ENCODE results near the gene ARHGEF5. TPM values are rescaled to one million over a fixed set of nuclear protein-coding genes. Genes with fewer than 3 reads are reported as not detected.

The ARHGEF5 gene
- polyA plus RNA-seq, 6 donors from 2014 or later = 1.3 to 5.7 (median 1.9) TPM; not detected in 1

- Mint-ChIP-seq H3K4me1 (peaks cover 3 to 6% (median 6%) of the 10 kb centered on the region in 3 donors), H3K27me3 (peaks cover 0 to 9% (median 9%) of the 10 kb centered on the region in 3 donors), H3K9me3 (no peaks in the 10 kb centered on the region), H3K4me3 (peak overlapping the region in 3 of 8 donors; percentile 2 to 61 (median 16)), H3K27ac (no peak overlapping the region), H3K36me3 (no peaks in the 10 kb centered on the region)
- peak; percentile 52 for DNase-seq
- ATAC-seq (ENCODE audit: low read depth in 2 of 2) = peak; percentile 60 to 74
These were observed 36.6 kb downstream of the ARHGEF5 start for GRCh38 chr7:144391823-144392255.

- Mint-ChIP-seq H3K4me1 (peaks cover 0 to under 1% (median 0%) of the 10 kb centered on the region in 3 donors), H3K36me3 (no peaks in the 10 kb centered on the region), H3K27me3 (peaks cover 0 to 45% (median 42%) of the 10 kb centered on the region in 3 donors), H3K9me3 (no peaks in the 10 kb centered on the region), H3K4me3 (peak overlapping the region in 1 of 8 donors; percentile 17), H3K27ac (no peak overlapping the region)
- DNase-seq = no peak
- ATAC-seq (ENCODE audit: low read depth in 2 of 2) = no peak
These were observed 41.9 kb downstream of the ARHGEF5 start for GRCh38 chr7:144397086-144397485.

- ATAC-seq (ENCODE audit: low read depth in 2 of 2) (no peak), DNase-seq (no peak)
- Mint-ChIP-seq H3K36me3 (no peaks in the 10 kb centered on the region), H3K4me3 (no peak overlapping the region), H3K27ac (no peak overlapping the region), H3K4me1 (no peaks in the 10 kb centered on the region), H3K9me3 (no peaks in the 10 kb centered on the region), H3K27me3 (peaks cover 4 to 55% (median 49%) of the 10 kb centered on the region in 3 donors)
These were observed 43.1 kb downstream of the ARHGEF5 start for GRCh38 chr7:144398291-144398690.

GRCh38 chr7:144398911-144399310 lies 43.7 kb downstream of the ARHGEF5 start:
- Mint-ChIP-seq H3K27me3 (peaks cover 4 to 55% (median 49%) of the 10 kb centered on the region in 3 donors), H3K4me1 (no peaks in the 10 kb centered on the region), H3K9me3 (no peaks in the 10 kb centered on the region), H3K36me3 (no peaks in the 10 kb centered on the region), H3K4me3 (no peak overlapping the region), H3K27ac (no peak overlapping the region)
- ATAC-seq (ENCODE audit: low read depth in 2 of 2) (no peak), DNase-seq (no peak)

- Mint-ChIP-seq H3K27me3 (peaks cover 5 to 55% (median 49%) of the 10 kb centered on the region in 3 donors), H3K36me3 (no peaks in the 10 kb centered on the region), H3K9me3 (no peaks in the 10 kb centered on the region), H3K27ac (peak overlapping the region in 1 of 6 donors; percentile 22), H3K4me3 (no peak overlapping the region), H3K4me1 (no peaks in the 10 kb centered on the region)
- ATAC-seq (ENCODE audit: low read depth in 2 of 2) = no peak
- DNase-seq = no peak
These were observed 44.7 kb downstream of the ARHGEF5 start for GRCh38 chr7:144399946-144400345.

- no peaks in the 10 kb centered on the region for H3K9me3 Mint-ChIP-seq
- peaks cover 9 to 47% (median 40%) of the 10 kb centered on the region in 3 donors for H3K27me3 Mint-ChIP-seq
- no peak for ATAC-seq (ENCODE audit: low read depth in 2 of 2)
- peak overlapping the region in 1 of 6 donors; percentile 32 for H3K27ac Mint-ChIP-seq
- no peaks in the 10 kb centered on the region for H3K4me1 Mint-ChIP-seq
- DNase-seq = no peak
- no peak overlapping the region for H3K4me3 Mint-ChIP-seq
- H3K36me3 Mint-ChIP-seq = no peaks in the 10 kb centered on the region
These were observed 46.3 kb downstream of the ARHGEF5 start for GRCh38 chr7:144401490-144401889.

GRCh38 chr7:144403102-144403501 lies 47.9 kb downstream of the ARHGEF5 start:
- Mint-ChIP-seq H3K9me3 (no peaks in the 10 kb centered on the region), H3K4me1 (peaks cover 0 to under 1% (median 0%) of the 10 kb centered on the region in 3 donors), H3K27ac (no peak overlapping the region), H3K27me3 (peaks cover 13 to 50% (median 39%) of the 10 kb centered on the region in 3 donors), H3K4me3 (no peak overlapping the region), H3K36me3 (no peaks in the 10 kb centered on the region)
- no peak for ATAC-seq (ENCODE audit: low read depth in 2 of 2)
- no peak for DNase-seq

- Mint-ChIP-seq H3K9me3 (no peaks in the 10 kb centered on the region), H3K27me3 (peaks cover 19 to 50% (median 34%) of the 10 kb centered on the region in 3 donors), H3K27ac (no peak within 1 kb of the TSS), H3K4me3 (no peak within 1 kb of the TSS), H3K4me1 (peaks cover 0 to 3% (median 0%) of the 10 kb centered on the region in 3 donors), H3K36me3 (no peaks in the 10 kb centered on the region)
- no peak for DNase-seq
- no peak for ATAC-seq (ENCODE audit: low read depth in 2 of 2)
These were observed 48.5 kb downstream of the ARHGEF5 start, which contains the start of gene NOBOX for GRCh38 chr7:144403649-144404061. Gene NOBOX, minus strand, starts transcription at chr7:144403693.

GRCh38 chr7:144404946-144405345 lies 49.7 kb downstream of the ARHGEF5 start:
- Mint-ChIP-seq H3K4me3 (no peak overlapping the region), H3K27me3 (peaks cover 21 to 44% (median 26%) of the 10 kb centered on the region in 3 donors), H3K36me3 (no peaks in the 10 kb centered on the region), H3K4me1 (peaks cover 0 to 3% (median 0%) of the 10 kb centered on the region in 3 donors), H3K27ac (no peak overlapping the region), H3K9me3 (no peaks in the 10 kb centered on the region)
- DNase-seq (no peak), ATAC-seq (ENCODE audit: low read depth in 2 of 2) (no peak)

- Mint-ChIP-seq H3K4me1 (peaks cover 0 to 3% (median 3%) of the 10 kb centered on the region in 3 donors), H3K9me3 (no peaks in the 10 kb centered on the region), H3K27ac (no peak overlapping the region), H3K27me3 (peaks cover 16 to 35% (median 25%) of the 10 kb centered on the region in 3 donors), H3K4me3 (no peak overlapping the region), H3K36me3 (no peaks in the 10 kb centered on the region)
- DNase-seq (no peak), ATAC-seq (ENCODE audit: low read depth in 2 of 2) (no peak)
These were observed 52.2 kb downstream of the ARHGEF5 start for GRCh38 chr7:144407266-144407931.

- Mint-ChIP-seq H3K27ac (no peak overlapping the region), H3K4me3 (no peak overlapping the region), H3K9me3 (no peaks in the 10 kb centered on the region), H3K27me3 (peaks cover 9 to 30% (median 23%) of the 10 kb centered on the region in 3 donors), H3K4me1 (peaks cover 0 to 11% (median 3%) of the 10 kb centered on the region in 3 donors), H3K36me3 (no peaks in the 10 kb centered on the region)
- ATAC-seq (ENCODE audit: low read depth in 2 of 2) (no peak), DNase-seq (no peak)
These were observed 52.9 kb downstream of the ARHGEF5 start for GRCh38 chr7:144408121-144408520.

- Mint-ChIP-seq H3K36me3 (no peaks in the 10 kb centered on the region), H3K4me3 (no peak overlapping the region), H3K27ac (no peak overlapping the region)
These were observed 55.2 kb downstream of the ARHGEF5 start for GRCh38 chr7:144410441-144410840.

GRCh38 chr7:144414815-144415214 lies 59.6 kb downstream of the ARHGEF5 start:
- Mint-ChIP-seq H3K27ac (peak overlapping the region in 2 of 6 donors; percentile 6 to 16), H3K27me3 (peaks cover 17 to 31% (median 25%) of the 10 kb centered on the region in 3 donors), H3K4me3 (no peak overlapping the region), H3K36me3 (no peaks in the 10 kb centered on the region), H3K4me1 (peaks cover 0 to 12% (median 0%) of the 10 kb centered on the region in 3 donors), H3K9me3 (peaks cover 0 to 15% (median 2%) of the 10 kb centered on the region in 7 donors)
- ATAC-seq (ENCODE audit: low read depth in 2 of 2) = no peak
- no peak for DNase-seq

More at GRCh38 chr7:144410441-144410840, 55.2 kb downstream of the ARHGEF5 start:
- Mint-ChIP-seq H3K27me3 (peaks cover 19 to 42% (median 29%) of the 10 kb centered on the region in 3 donors), H3K9me3 (no peaks in the 10 kb centered on the region), H3K4me1 (peaks cover 0 to 12% (median 3%) of the 10 kb centered on the region in 3 donors)
- ATAC-seq (ENCODE audit: low read depth in 2 of 2) (no peak), DNase-seq (no peak)

- Mint-ChIP-seq H3K27me3 (peaks cover 11 to 26% (median 17%) of the 10 kb centered on the region in 3 donors), H3K36me3 (no peaks in the 10 kb centered on the region), H3K4me3 (no peak overlapping the region), H3K27ac (no peak overlapping the region), H3K9me3 (peaks cover 0 to 15% (median 2%) of the 10 kb centered on the region in 7 donors), H3K4me1 (peaks cover 0 to 12% (median 0%) of the 10 kb centered on the region in 3 donors)
- no peak for DNase-seq
- no peak for ATAC-seq (ENCODE audit: low read depth in 2 of 2)
These were observed 60.7 kb downstream of the ARHGEF5 start for GRCh38 chr7:144415858-144416257.

Data from naive B cell (primary cell).